SU-DHL-6 (cell line): Measurements from ENCODE around the gene PLPP3.

Experiments used
- EZH2phosphoT487 ChIP-seq: fragments of 200-600 bp; sonication (generic), shearing (Covaris generic); conservative IDR thresholded peaks from 2 replicates; pipeline ENCODE4 v1.6.1; 2018; ENCODE audit warnings: mild to moderate bottlenecking, antibody characterized with exemption, low read length, moderate library complexity, mixed read lengths
- TF ChIP-seq, protein P1 (sequence below): fragments of 200-600 bp; sonication (generic); IDR thresholded peaks from one replicate; pipeline ENCODE4 v1.5.1; 2017; ENCODE audit warnings: antibody characterized with exemption, mild to moderate bottlenecking, low read length, moderate library complexity; ENCODE audit not compliant: insufficient read depth, poor library complexity, severe bottlenecking

DNA sequence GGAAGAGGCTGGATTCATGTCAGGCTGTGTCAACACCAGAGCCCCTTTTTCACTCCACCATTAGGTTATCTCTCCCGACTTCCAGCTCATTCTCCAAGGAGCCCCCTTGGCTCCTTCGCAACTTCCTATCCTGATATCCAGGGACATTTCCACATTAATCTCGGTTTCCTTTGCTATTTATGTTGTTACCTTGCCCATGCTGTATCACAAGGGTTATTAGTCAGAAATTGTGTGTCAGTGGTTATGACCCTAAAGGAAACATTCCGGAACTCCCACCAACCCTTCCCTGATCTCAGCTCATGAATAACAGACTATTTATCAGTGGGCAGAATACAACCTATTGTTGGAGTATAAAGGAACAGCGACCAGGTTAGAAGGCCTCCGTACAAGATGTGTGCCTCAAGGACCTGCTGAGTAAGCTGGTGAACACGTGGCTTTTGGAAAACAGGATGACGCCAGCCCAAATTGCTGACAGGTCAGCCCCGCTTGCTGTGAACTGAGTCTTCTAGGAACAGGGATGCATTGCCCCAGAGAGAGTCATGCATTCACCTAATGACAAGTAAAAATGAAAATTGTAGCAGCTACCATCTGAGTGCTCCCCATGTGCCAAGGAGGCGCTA lies 121.5 kb downstream of the PLPP3 start:
- TF ChIP-seq, protein P1, sequence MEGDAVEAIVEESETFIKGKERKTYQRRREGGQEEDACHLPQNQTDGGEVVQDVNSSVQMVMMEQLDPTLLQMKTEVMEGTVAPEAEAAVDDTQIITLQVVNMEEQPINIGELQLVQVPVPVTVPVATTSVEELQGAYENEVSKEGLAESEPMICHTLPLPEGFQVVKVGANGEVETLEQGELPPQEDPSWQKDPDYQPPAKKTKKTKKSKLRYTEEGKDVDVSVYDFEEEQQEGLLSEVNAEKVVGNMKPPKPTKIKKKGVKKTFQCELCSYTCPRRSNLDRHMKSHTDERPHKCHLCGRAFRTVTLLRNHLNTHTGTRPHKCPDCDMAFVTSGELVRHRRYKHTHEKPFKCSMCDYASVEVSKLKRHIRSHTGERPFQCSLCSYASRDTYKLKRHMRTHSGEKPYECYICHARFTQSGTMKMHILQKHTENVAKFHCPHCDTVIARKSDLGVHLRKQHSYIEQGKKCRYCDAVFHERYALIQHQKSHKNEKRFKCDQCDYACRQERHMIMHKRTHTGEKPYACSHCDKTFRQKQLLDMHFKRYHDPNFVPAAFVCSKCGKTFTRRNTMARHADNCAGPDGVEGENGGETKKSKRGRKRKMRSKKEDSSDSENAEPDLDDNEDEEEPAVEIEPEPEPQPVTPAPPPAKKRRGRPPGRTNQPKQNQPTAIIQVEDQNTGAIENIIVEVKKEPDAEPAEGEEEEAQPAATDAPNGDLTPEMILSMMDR = no peak
- TF ChIP-seq EZH2phosphoT487 = no peak
